Keratinocyte (primary cell): ENCODE measurements around the gene MAZ. TPM values are rescaled to one million over a fixed set of nuclear protein-coding genes. Genes with fewer than 3 reads are reported as not detected.
"Not testable (repeated sequence)": the region's sequence is repeated elsewhere in the genome, so short reads cannot be mapped to it uniquely, and the experiment has no call there.

ENCODE experiments used
- DNase-seq: peaks from one replicate; pipeline ENCODE4 v3.0.0-alpha.2; 2011; ENCODE audit warnings: low read depth, missing footprints, low spot score
- FAIRE-seq: peaks from 2 replicates; lab custom pipeline; 2011; peaks lifted over from hg19 to GRCh38; lab: Jason Lieb, UNC
- H2AFZ ChIP-seq: 2 replicates; pipeline ENCODE4 v1.6.0; 2012; ENCODE audit warnings: low read length, control low read depth, inconsistent platforms; ENCODE audit not compliant: control insufficient read depth
- H3K27ac ChIP-seq: 2 replicates; pipeline ENCODE4 v1.5.1; 2011; ENCODE audit warnings: low read length; ENCODE audit not compliant: control insufficient read depth, insufficient read depth
- H3K27me3 ChIP-seq: 3 replicates; pipeline ENCODE4 v1.6.0; 2011; ENCODE audit warnings: low read length; ENCODE audit not compliant: control insufficient read depth, insufficient read depth; ENCODE audit errors: extremely low read depth
- H3K36me3 ChIP-seq, 2 experiments: 2 replicates in 1 of 2; 3 replicates in 1 of 2; pipeline ENCODE4 v1.5.1; 2011; ENCODE audit warnings: low read length in 2 of 2, mild to moderate bottlenecking in 1 of 2; ENCODE audit not compliant: control insufficient read depth in 2 of 2, insufficient read depth in 2 of 2; ENCODE audit errors: extremely low read depth in 1 of 2
- H3K4me1 ChIP-seq: 3 replicates; pipeline ENCODE4 v1.5.1; 2011; ENCODE audit warnings: low read length; ENCODE audit not compliant: control insufficient read depth, insufficient read depth; ENCODE audit errors: extremely low read depth
- H3K4me2 ChIP-seq: 3 replicates; pipeline ENCODE4 v1.6.0; 2011; ENCODE audit warnings: low read depth, low read length; ENCODE audit not compliant: control insufficient read depth, insufficient read depth; ENCODE audit errors: extremely low read depth
- H3K4me3 ChIP-seq, 3 experiments: fragments of 200-600 bp in 1 of 3; sonication (generic) in 1 of 3; 2 replicates in 2 of 3; 3 replicates in 1 of 3; pipeline ENCODE4 v1.5.1; 2011 to 2016; ENCODE audit warnings: low read length in 3 of 3, mild to moderate bottlenecking in 3 of 3, control low read depth in 2 of 3, inconsistent platforms in 1 of 3, low read depth in 1 of 3, mixed read lengths in 1 of 3, mixed run types in 1 of 3, moderate library complexity in 1 of 3; ENCODE audit not compliant: control insufficient read depth in 2 of 3, insufficient read depth in 2 of 3; ENCODE audit errors: extremely low read depth in 1 of 3
- H3K79me2 ChIP-seq: 2 replicates; pipeline ENCODE4 v1.6.0; 2012; ENCODE audit warnings: low read length; ENCODE audit not compliant: control insufficient read depth, insufficient read depth
- H3K9ac ChIP-seq: 3 replicates; pipeline ENCODE4 v1.6.0; 2011; ENCODE audit warnings: low read length; ENCODE audit not compliant: control insufficient read depth, insufficient read depth; ENCODE audit errors: extremely low read depth
- H3K9me1 ChIP-seq: 3 replicates; pipeline ENCODE4 v1.6.0; 2011; ENCODE audit warnings: low read length; ENCODE audit not compliant: control insufficient read depth, insufficient read depth; ENCODE audit errors: extremely low read depth
- H3K9me3 ChIP-seq: 2 replicates; pipeline ENCODE4 v1.5.1; 2012; ENCODE audit warnings: low read depth, low read length; ENCODE audit not compliant: control insufficient read depth
- H4K20me1 ChIP-seq: 3 replicates; pipeline ENCODE4 v1.6.0; 2011; ENCODE audit warnings: low read length; ENCODE audit not compliant: control insufficient read depth, insufficient read depth; ENCODE audit errors: extremely low read depth
- CTCF ChIP-seq, 3 experiments: IDR thresholded peaks in 1 of 3; conservative IDR thresholded peaks in 1 of 3; optimal IDR thresholded peaks in 1 of 3; 2 replicates in 2 of 3; 3 replicates in 1 of 3; pipeline versions ENCODE3 to v1.5.1; 2011; ENCODE audit warnings: low read length in 3 of 3, mild to moderate bottlenecking in 3 of 3, moderate library complexity in 2 of 3, control low read depth in 1 of 3, inconsistent platforms in 1 of 3; ENCODE audit not compliant: insufficient read depth in 2 of 3; ENCODE audit errors: extremely low read depth in 1 of 3
- EZH2 ChIP-seq: IDR thresholded peaks from one replicate; pipeline ENCODE4 v1.6.1; 2012; ENCODE audit warnings: inconsistent platforms, mild to moderate bottlenecking, low read length, moderate library complexity
- dilution Hi-C: fragments of 300-500 bp; cut with MboI; formaldehyde crosslinking; loops from one replicate; pipeline ENCODE4 v1.7.0; 2020; ENCODE audit warnings: low sequenced_read_pairs; ENCODE audit not compliant: extremely low pct_ligation_motif_present
- polyA plus RNA-seq, 5 experiments: library from polyadenylated mRNA; depleted of rRNA in 3 of 5; stranded (reverse) in 3 of 5; stranded (forward) in 1 of 5; unstranded in 1 of 5; fragments of >200 nt; gene quantifications; 1 replicate in 1 of 5; 2 replicates in 3 of 5; 3 replicates in 1 of 5; pipeline versions ENCODE4 v1.2.1 to v1.2.3, GENCODE V29; 2011 to 2012; ENCODE audit warnings: missing spikeins in 2 of 5, low read depth in 1 of 5, low replicate concordance in 1 of 5

The MAZ gene
- polyA plus RNA-seq, 1 donor (not counting 4 experiments of a cell fraction or from before 2014, with no cell fraction given) = 48.5 TPM

DNA sequence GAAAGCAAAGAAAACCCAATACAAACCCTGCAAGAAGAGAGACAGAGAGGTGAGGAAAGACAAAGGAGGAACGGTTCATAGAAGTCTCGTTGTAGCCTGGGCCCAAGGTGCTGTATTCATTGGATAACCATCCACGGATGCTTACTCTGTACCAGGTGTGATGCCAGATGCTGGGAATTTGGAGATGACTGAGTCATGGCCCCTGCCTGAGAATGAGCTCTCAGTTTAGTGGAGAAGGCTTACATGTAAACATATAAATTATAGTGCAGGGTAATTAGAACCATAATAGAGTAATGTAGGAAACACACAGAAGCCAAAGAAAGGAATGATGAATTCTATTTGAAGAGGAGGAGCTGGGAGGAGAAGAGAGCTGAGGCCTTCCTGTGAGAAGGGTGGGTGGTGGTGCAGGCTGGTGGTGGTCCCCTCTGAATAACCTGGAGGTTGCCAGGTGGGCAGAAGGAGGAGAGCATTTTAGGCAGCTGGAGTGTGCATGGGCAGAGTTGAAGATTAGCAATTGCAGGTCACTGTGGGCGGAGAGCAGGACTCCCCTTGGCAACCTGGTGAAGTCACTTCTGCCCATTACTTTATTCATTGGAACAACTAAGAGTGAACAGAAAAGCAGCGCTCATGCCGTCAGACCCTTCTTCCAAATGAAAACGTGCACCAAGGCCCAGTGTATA is 35.9 kb upstream of the MAZ start:
- H3K4me1 ChIP-seq = no peaks in the 10 kb centered on the region
- no peak overlapping the region for H2AFZ ChIP-seq
- no peaks in the 10 kb centered on the region for H3K9me3 ChIP-seq
- TF ChIP-seq CTCF (optimal IDR thresholded peaks at IDR 0.05 in 1 of 3, IDR thresholded peaks at IDR 0.05 in 1 of 3, conservative IDR thresholded peaks at IDR 0.05 in 1 of 3; ENCODE audit: extremely low read depth in 1 of 3, insufficient read depth in 2 of 3, low read length in 3 of 3) (no peak), EZH2 (no peak)
- H3K27me3 ChIP-seq = no peaks in the 10 kb centered on the region
- no peak for DNase-seq
- no peaks in the 10 kb centered on the region for H3K9me1 ChIP-seq
- H3K9ac ChIP-seq = no peak overlapping the region
- dilution Hi-C loops = no loop called here
- no peaks in the 10 kb centered on the region for H4K20me1 ChIP-seq
- no peaks in the 10 kb centered on the region for H3K36me3 ChIP-seq
- no peak overlapping the region for H3K4me2 ChIP-seq
- no peak overlapping the region for H3K4me3 ChIP-seq
- no peaks in the 10 kb centered on the region for H3K79me2 ChIP-seq
- H3K27ac ChIP-seq = no peak overlapping the region
- no peak for FAIRE-seq

DNA sequence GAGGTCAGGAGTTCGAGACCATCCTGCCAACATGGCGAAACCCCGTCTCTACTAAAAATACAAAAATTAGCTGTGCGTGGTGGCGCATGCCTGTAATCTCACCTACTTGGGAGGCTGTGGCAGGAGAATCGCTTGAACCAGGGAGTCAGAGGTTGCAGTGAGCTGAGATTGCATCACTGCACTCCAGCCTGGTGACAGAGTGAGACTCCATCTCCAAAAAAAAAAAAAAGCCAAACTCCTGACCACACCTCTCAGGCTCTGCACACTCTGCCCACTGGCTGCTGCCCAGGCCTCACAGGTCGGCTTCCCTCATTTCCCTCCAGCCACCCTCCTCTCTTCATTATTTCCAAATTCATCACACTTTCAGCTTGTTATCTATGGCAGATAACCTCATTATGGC is 34.0 kb upstream of the MAZ start:
- H4K20me1 ChIP-seq, H3K9me3 ChIP-seq, DNase-seq, H3K4me1 ChIP-seq, H3K9me1 ChIP-seq, H3K27me3 ChIP-seq, H3K27ac ChIP-seq, H3K9ac ChIP-seq, H2AFZ ChIP-seq, H3K4me3 ChIP-seq, H3K4me2 ChIP-seq, H3K36me3 ChIP-seq, FAIRE-seq, H3K79me2 ChIP-seq, dilution Hi-C loops: not testable (repeated sequence)

DNA sequence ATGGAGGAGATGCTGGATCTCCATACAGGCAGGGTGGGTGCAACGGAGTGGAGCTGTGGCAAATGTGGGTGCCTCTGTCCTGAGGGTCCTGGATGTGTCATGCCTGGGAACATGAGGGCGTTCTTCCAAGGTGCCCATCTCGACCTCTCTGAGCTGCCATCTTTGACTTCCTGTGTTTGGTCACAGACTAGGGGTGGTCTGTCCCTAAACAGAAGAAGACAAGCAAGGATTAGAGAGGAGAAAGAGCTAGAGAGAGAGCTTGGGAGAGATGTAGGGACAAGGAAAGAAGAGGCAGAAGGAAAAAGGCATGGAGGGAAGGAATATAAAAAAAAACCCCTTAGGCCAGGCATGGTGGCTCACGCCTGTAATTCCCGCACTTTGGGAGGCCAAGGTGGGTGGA is 31.6 kb upstream of the MAZ start:
- no peaks in the 10 kb centered on the region for H4K20me1 ChIP-seq
- TF ChIP-seq CTCF (optimal IDR thresholded peaks at IDR 0.05 in 1 of 3, IDR thresholded peaks at IDR 0.05 in 1 of 3, conservative IDR thresholded peaks at IDR 0.05 in 1 of 3; ENCODE audit: extremely low read depth in 1 of 3, insufficient read depth in 2 of 3, low read length in 3 of 3) (no peak), EZH2 (no peak)
- peaks cover 20% of the 10 kb centered on the region for H3K4me1 ChIP-seq
- dilution Hi-C loops = no loop called here
- no peaks in the 10 kb centered on the region for H3K9me3 ChIP-seq
- DNase-seq (no peak), FAIRE-seq (no peak)
- H3K79me2 ChIP-seq = no peaks in the 10 kb centered on the region
- no peaks in the 10 kb centered on the region for H3K9me1 ChIP-seq
- no peak overlapping the region for H2AFZ ChIP-seq
- H3K9ac ChIP-seq = no peak overlapping the region
- H3K4me2 ChIP-seq = no peak overlapping the region
- H3K4me3 ChIP-seq = no peak overlapping the region
- H3K27ac ChIP-seq = no peak overlapping the region
- no peaks in the 10 kb centered on the region for H3K27me3 ChIP-seq
- no peaks in the 10 kb centered on the region for H3K36me3 ChIP-seq
